ENCODE results near the gene ZDHHC8.

The ZDHHC8 gene

GRCh38 chr22:20193761-20194494, 62.3 kb downstream of the ZDHHC8 start:
- no peak for DNase-seq (ENCODE audit: low spot score)

GRCh38 chr22:20194681-20195593, 63.3 kb downstream of the ZDHHC8 start:
- DNase-seq (ENCODE audit: low spot score): no peak

GRCh38 chr22:20196094-20196842, 64.7 kb downstream of the ZDHHC8 start:
- no peak for DNase-seq (ENCODE audit: low spot score)

Data from D341Med (cell line).